CD4-positive, alpha-beta T cell treated with Interleukin-1 beta for 1 hour (primary cell): ENCODE data around the gene XYLT1.
A peak's percentile ranks its signal among the peaks of the same experiment; 100 is the strongest.

Experiments
- DNase-seq, 2 donors: peaks; one replicate each; pipeline ENCODE4 v3.0.0-alpha.2; 2020 to 2022

Gene XYLT1

GRCh38 chr16:17076092-17076754 lies 394.5 kb downstream of the XYLT1 start:
- no peak for DNase-seq

- no peak for DNase-seq
These were observed 398.7 kb downstream of the XYLT1 start for GRCh38 chr16:17072104-17072503.

- peak; percentile 86 to 88 for DNase-seq
These were observed 399.7 kb downstream of the XYLT1 start for GRCh38 chr16:17070882-17071592.

- no peak for DNase-seq
These were observed 401.1 kb downstream of the XYLT1 start for GRCh38 chr16:17069681-17070080.

- DNase-seq: no peak
These were observed 402.2 kb downstream of the XYLT1 start for GRCh38 chr16:17068524-17068923.

- no peak for DNase-seq
These were observed 402.9 kb downstream of the XYLT1 start for GRCh38 chr16:17067882-17068281.

- DNase-seq: no peak
These were observed 407.3 kb downstream of the XYLT1 start for GRCh38 chr16:17063201-17064139.

GRCh38 chr16:17062676-17063075 lies 408.1 kb downstream of the XYLT1 start:
- DNase-seq: no peak

- DNase-seq: no peak
These were observed 409.4 kb downstream of the XYLT1 start for GRCh38 chr16:17061326-17061725.

GRCh38 chr16:17058471-17058870 lies 412.3 kb downstream of the XYLT1 start:
- no peak for DNase-seq

GRCh38 chr16:17056666-17057065 lies 414.1 kb downstream of the XYLT1 start:
- DNase-seq: no peak

GRCh38 chr16:17053536-17054160 lies 417.1 kb downstream of the XYLT1 start:
- no peak for DNase-seq
